K562 (cell line): ENCODE measurements around the gene OTOP3. TPM values are rescaled to one million over a fixed set of nuclear protein-coding genes. Genes with fewer than 3 reads are reported as not detected.

Experiments
- BACH1 ChIP-seq: fragments of 200-800 bp; sonication (Bioruptor generic); IDR thresholded peaks from 2 replicates; pipeline ENCODE4 v1.6.1; 2016; ENCODE audit warnings: missing genetic modification characterization, missing compliant biosample characterization
- CHCHD3 ChIP-seq: fragments of 250-450 bp; sonication (Bioruptor Pico); IDR thresholded peaks from 2 replicates; pipeline ENCODE4 v2.1.2; 2022; ENCODE audit warnings: mild to moderate bottlenecking
- EWSR1 ChIP-seq: fragments of 450-650 bp; IDR thresholded peaks from 2 replicates; pipeline ENCODE4 v1.6.1; 2018; ENCODE audit warnings: borderline replicate concordance, mild to moderate bottlenecking, low read depth, moderate library complexity; ENCODE audit not compliant: partially characterized antibody
- FIP1L1 ChIP-seq: fragments of 200-400 bp; formaldehyde crosslinking; IDR thresholded peaks from 2 replicates; pipeline ENCODE4 v1.6.1; 2018; ENCODE audit warnings: mild to moderate bottlenecking, low read depth, low read length; ENCODE audit not compliant: poor library complexity, severe bottlenecking
- FOXK2 ChIP-seq, 2 experiments: fragments of 450-650 bp; IDR thresholded peaks in 1 of 2; conservative IDR thresholded peaks in 1 of 2; 2 replicates each; pipeline ENCODE4 v1.6.1; 2016; ENCODE audit warnings: low read depth in 2 of 2, mild to moderate bottlenecking in 1 of 2
- FOXP1 ChIP-seq: sonication (generic); formaldehyde crosslinking; IDR thresholded peaks from 2 replicates; pipeline ENCODE4 v1.8.0; 2022; ENCODE audit warnings: mild to moderate bottlenecking, missing genetic modification reagents
- GATAD2A ChIP-seq: fragments of 450-650 bp; IDR thresholded peaks from 2 replicates; pipeline ENCODE4 v1.6.1; 2017
- ID3 ChIP-seq, 2 experiments: fragments of 250-450 bp in 1 of 2; fragments of 450-650 bp in 1 of 2; sonication (Bioruptor Pico) in 1 of 2; IDR thresholded peaks; 2 replicates each; pipeline versions ENCODE4 v1.6.1 to v1.8.0; 2016 to 2021; ENCODE audit warnings: mild to moderate bottlenecking in 2 of 2, moderate library complexity in 2 of 2, missing compliant biosample characterization in 1 of 2, missing genetic modification characterization in 1 of 2
- IRF1 ChIP-seq: sonication (generic); formaldehyde crosslinking; IDR thresholded peaks from 2 replicates; pipeline ENCODE4 v1.8.0; 2022; ENCODE audit warnings: missing genetic modification reagents, mild to moderate bottlenecking, borderline replicate concordance
- MEIS2 ChIP-seq: fragments of 450-650 bp; IDR thresholded peaks from 2 replicates; pipeline ENCODE4 v1.6.1; 2014; ENCODE audit warnings: mild to moderate bottlenecking; ENCODE audit not compliant: partially characterized antibody
- NR2C2 ChIP-seq, 2 experiments: fragments of 200-800 bp in 1 of 2; sonication (Bioruptor generic) in 1 of 2; sonication (generic) in 1 of 2; formaldehyde crosslinking in 1 of 2; IDR thresholded peaks; 2 replicates each; pipeline versions ENCODE4 v1.6.1 to v1.8.0; 2016 to 2022; ENCODE audit warnings: mild to moderate bottlenecking in 1 of 2, missing compliant biosample characterization in 1 of 2, missing genetic modification characterization in 1 of 2, missing genetic modification reagents in 1 of 2
- PML ChIP-seq: IDR thresholded peaks from 2 replicates; pipeline ENCODE4 v1.6.1; 2012; ENCODE audit warnings: low read length, inconsistent platforms
- SAFB2 ChIP-seq: fragments of 200-400 bp; formaldehyde crosslinking; IDR thresholded peaks from 2 replicates; pipeline ENCODE4 v1.6.1; 2018; ENCODE audit warnings: borderline replicate concordance, low read length, low read depth, moderate library complexity; ENCODE audit not compliant: severe bottlenecking
- SMARCA4 ChIP-seq: fragments of 450-650 bp; IDR thresholded peaks from 2 replicates; pipeline ENCODE4 v1.6.1; 2016
- TFAM ChIP-seq: fragments of 250-450 bp; sonication (Bioruptor Pico); conservative IDR thresholded peaks from 2 replicates; pipeline ENCODE4 v1.5.0; 2021; ENCODE audit warnings: mild to moderate bottlenecking, moderate library complexity
- USF2 ChIP-seq: sonication (generic); formaldehyde crosslinking; IDR thresholded peaks from 2 replicates; pipeline ENCODE4 v1.5.0; 2020; ENCODE audit warnings: missing genetic modification reagents
- ZBTB43 ChIP-seq: sonication (generic); formaldehyde crosslinking; IDR thresholded peaks from 2 replicates; pipeline ENCODE4 v1.8.0; 2023; ENCODE audit warnings: mild to moderate bottlenecking, missing genetic modification reagents
- ZFP30 ChIP-seq: fragments of 250-450 bp; sonication (Bioruptor Pico); IDR thresholded peaks from 2 replicates; pipeline ENCODE4 v1.8.0; 2022; ENCODE audit warnings: moderate library complexity, mild to moderate bottlenecking, inconsistent platforms, borderline replicate concordance
- ZNF175 ChIP-seq: fragments of 200-800 bp; sonication (Bioruptor generic); IDR thresholded peaks from 2 replicates; pipeline ENCODE4 v1.6.1; 2016; ENCODE audit warnings: low read depth, mild to moderate bottlenecking, missing genetic modification characterization, missing compliant biosample characterization
- ZNF239 ChIP-seq: fragments of 250-450 bp; sonication (Bioruptor Pico); IDR thresholded peaks from 2 replicates; pipeline ENCODE4 v1.4.0; 2020; ENCODE audit warnings: mild to moderate bottlenecking
- ZNF644 ChIP-seq: fragments of 200-800 bp; sonication (Bioruptor generic); IDR thresholded peaks from 2 replicates; pipeline ENCODE4 v1.6.1; 2016; ENCODE audit warnings: low read depth, missing genetic modification characterization, missing compliant biosample characterization
- ZNF695 ChIP-seq: fragments of 450-650 bp; formaldehyde crosslinking; IDR thresholded peaks from 2 replicates; pipeline ENCODE4 v1.4.0; 2020; ENCODE audit warnings: mild to moderate bottlenecking, moderate library complexity
- polyA plus RNA-seq, 8 experiments: library from polyadenylated mRNA; depleted of rRNA in 4 of 8; stranded (reverse) in 5 of 8; unstranded in 3 of 8; fragments of >200 nt; fragmentation: Nextera tagmentation in 2 of 8; fragmentation: Illumina TruSeq in 1 of 8; extraction: Ambion mirVana in 2 of 8; extraction: Trizol in 1 of 8; gene quantifications; 2 replicates each; pipeline versions ENCODE4 v1.2.1 to v1.2.3, GENCODE V29; 2011 to 2014; ENCODE audit warnings: inconsistent platforms in 1 of 8, missing spikeins in 1 of 8
- total RNA-seq, 7 experiments: library from RNA; depleted of rRNA in 6 of 7; stranded (reverse); fragments of >200 nt in 6 of 7; fragmentation: Illumina TruSeq in 2 of 7; extraction: Trizol in 2 of 7; gene quantifications; 2 replicates each; pipeline versions ENCODE4 v1.2.1 to v1.2.3, GENCODE V29; 2011 to 2021; ENCODE audit warnings: low replicate concordance in 1 of 7

The OTOP3 gene
- total and polyA plus RNA-seq, 9 of the 15 experiments (the other 6 are each of a cell fraction or from before 2014, with no cell fraction given), result not detected

GRCh38 chr17:74960570-74961342, 25.1 kb downstream of the OTOP3 start (continued):
- no peak for TF ChIP-seq FIP1L1
- no peak for TF ChIP-seq ZFP30 (CRISPR knock-in tag)
- peak; percentile 40 to 86; a peak in 2 of 4 replicates for TF ChIP-seq FOXK2 (conservative IDR thresholded peaks at IDR 0.05 in 1 of 2, IDR thresholded peaks at IDR 0.05 in 1 of 2; ENCODE audit: low read depth in 2 of 2)
- peak; percentile 94 for TF ChIP-seq FOXP1 (CRISPR knock-in tag)
- TF ChIP-seq GATAD2A, result peak; percentile 92
- no peak for TF ChIP-seq ZNF644 (tag)
- peak; percentile 3 for TF ChIP-seq MEIS2
- no peak for TF ChIP-seq BACH1 (tag)
- no peak for TF ChIP-seq CHCHD3 (CRISPR knock-in tag)
- TF ChIP-seq PML, result no peak
- no peak for TF ChIP-seq TFAM (CRISPR knock-in tag)
- 0 out of 2 replicates have a peak, but pooled peaks have one; percentile 31 for TF ChIP-seq SMARCA4
- peak; percentile 77 for TF ChIP-seq USF2
- no peak for TF ChIP-seq EWSR1
- 0 out of 2 replicates have a peak, but pooled peaks have one; percentile 68 for TF ChIP-seq ZBTB43 (CRISPR knock-in tag)
- no peak for TF ChIP-seq ZNF175
- peak; percentile 33; the same call in 1 of the 2 replicates for TF ChIP-seq IRF1 (CRISPR knock-in tag)
- no peak for TF ChIP-seq ZNF695 (CRISPR knock-in tag)
- TF ChIP-seq NR2C2 (CRISPR knock-in tag; IDR thresholded peaks at IDR 0.05), result peak; percentile 61; the same call in 1 of the 2 replicates
- no peak for TF ChIP-seq NR2C2 (tag; IDR thresholded peaks at IDR 0.05)
- TF ChIP-seq ID3 (CRISPR knock-in tag; IDR thresholded peaks at IDR 0.05), result no peak
- 0 out of 2 replicates have a peak, but pooled peaks have one; percentile 38 for TF ChIP-seq ID3 (tag; IDR thresholded peaks at IDR 0.05)
- TF ChIP-seq SAFB2, result no peak
- no peak for TF ChIP-seq ZNF239 (CRISPR knock-in tag)
